HG03558 (cell line): ENCODE data around the gene KRTAP5-7.
"Not testable (repeated sequence)": the region's sequence is repeated elsewhere in the genome, so short reads cannot be mapped to it uniquely, and the experiment has no call there.

ENCODE experiments used
- ATAC-seq: cut with Tn5 transposase; IDR thresholded peaks from one replicate; pipeline ENCODE4 v1.9.1; 2021; ENCODE audit warnings: moderate number of reproducible peaks; ENCODE audit not compliant: unreplicated experiment; ENCODE audit errors: extremely low read depth

KRTAP5-7 gene

DNA sequence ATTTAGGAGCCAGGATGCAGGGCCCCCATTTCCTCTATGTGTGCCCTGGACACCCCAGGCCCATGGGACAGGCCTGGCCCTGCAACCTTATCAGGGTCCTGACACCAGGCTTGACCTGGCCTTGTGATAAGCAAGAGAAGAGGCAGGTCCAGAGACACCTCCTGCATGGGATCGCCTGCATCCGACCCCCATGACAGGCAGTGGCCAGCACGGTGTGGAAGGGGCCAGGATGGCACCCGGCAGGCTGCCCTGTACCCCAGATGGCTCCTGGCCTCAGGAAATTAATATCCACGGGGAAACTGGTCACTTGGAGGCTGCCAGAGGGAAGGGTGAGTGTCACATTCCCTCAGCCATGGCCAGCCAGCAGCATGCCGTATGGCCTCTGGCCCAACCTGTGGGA lies 27.9 kb downstream of the KRTAP5-7 start:
- no peak for ATAC-seq

GRCh38 chr11:71555508-71555907 lies 28.4 kb downstream of the KRTAP5-7 start:
- no peak for ATAC-seq

DNA sequence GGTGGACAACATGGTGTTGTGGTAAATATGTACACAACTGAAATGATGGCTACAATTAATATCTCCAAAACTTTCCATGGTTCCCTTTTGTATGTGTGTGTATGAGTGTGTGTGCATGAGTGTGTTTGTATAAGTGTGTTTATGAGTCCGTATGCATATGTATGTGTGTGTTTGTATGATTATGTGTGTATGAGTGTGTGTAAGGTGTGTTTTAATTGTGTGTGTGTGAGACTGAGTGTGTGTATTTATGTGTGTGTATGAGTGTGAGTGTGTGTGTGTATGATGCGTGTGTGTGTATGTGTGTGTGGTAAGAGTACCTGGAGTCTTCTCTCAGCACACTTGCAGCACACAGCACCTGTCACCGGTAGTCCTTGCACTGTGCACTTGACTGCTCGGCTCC lies 29.0 kb downstream of the KRTAP5-7 start:
- no peak for ATAC-seq

- ATAC-seq: no peak
These were observed 30.2 kb downstream of the KRTAP5-7 start for GRCh38 chr11:71557257-71557656.

- ATAC-seq: no peak
These were observed 31.9 kb downstream of the KRTAP5-7 start for GRCh38 chr11:71558996-71559395.

DNA sequence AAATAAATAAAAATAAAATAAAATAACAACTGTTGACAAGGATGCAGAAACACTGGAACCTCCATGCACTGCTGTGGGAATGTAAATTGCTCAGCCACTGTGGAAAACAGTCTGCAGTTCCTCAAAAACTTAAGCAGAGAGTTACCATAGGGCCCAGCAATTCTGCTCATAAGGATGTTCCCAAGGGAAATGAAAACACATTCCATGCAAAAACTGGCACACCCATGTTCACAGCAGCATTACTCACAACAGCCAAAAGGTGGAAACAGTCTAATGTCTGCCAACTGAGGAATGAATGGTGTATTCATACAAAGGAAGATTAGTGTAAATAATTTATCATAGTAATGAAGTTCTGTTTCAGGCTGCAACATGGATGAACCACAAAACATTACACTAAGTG lies 35.1 kb downstream of the KRTAP5-7 start:
- no peak for ATAC-seq

GRCh38 chr11:71563406-71563805 lies 36.3 kb downstream of the KRTAP5-7 start:
- ATAC-seq: no peak

DNA sequence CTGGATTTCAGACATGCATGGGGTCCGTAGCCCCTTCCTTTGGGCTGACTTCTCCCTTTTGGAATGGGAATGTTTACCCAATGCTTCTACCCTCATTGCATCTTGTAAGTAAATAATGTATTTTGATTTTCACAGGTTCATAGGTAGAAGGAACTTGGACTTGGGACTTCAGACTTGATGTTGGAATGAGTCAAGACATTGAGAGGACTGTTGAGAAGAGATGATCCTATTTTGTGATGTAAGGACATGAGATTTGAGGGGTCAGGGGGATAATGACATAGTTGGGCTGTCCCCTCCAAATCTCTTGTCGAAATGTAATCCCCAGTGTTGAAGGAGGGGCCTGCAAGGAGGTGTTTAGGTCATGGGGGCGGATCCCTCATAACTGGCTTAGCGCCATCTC lies 37.4 kb downstream of the KRTAP5-7 start:
- ATAC-seq: no peak

DNA sequence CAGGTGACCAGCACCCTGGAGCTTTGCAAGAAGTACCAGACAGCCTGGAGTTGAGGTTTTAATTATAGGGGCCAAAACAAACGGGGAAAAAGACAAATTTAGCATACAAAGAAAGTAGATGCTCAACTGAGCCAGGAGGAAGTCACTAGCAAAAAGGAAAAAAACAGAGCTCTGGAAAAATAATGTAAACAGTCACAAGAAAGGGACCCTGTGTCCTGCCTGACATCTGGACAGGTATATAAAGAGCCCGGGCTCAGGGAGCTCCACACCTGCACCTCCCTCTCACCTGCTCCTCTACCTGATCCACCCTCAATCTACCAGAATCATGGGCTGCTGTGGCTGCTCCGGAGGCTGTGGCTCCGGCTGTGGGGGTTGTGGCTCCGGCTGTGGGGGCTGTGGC lies 38.2 kb downstream of the KRTAP5-7 start, which contains the start of gene KRTAP5-10:
Gene KRTAP5-10 (plus strand): TSS at position 301 of the 400 bp plus-strand sequence. CDS start 25 bp downstream, at position 326.
- ATAC-seq: no peak

DNA sequence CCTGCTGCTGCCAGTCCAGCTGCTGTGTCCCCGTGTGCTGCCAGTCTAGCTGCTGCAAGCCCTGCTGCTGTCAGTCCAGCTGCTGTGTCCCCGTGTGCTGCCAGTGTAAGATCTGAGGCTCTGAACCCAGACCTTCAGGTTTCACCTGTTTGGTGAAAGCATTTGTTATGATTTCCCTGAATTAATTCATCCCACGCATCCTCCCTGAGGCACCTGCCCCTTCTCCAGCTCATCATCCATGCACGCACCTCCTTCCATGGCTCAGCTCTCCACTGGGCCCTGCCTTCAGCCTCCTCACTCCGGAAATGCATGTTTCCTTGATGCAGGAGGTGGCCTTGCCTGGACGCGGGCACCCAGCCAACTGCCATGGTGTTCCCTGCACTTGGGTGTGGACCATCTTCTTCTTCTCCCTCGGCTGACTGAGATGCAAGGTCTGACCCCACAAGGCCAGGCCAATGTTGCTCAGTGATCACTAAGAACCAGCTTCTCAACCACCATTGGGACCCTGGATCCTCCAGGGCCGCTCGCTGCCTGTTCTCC lies 39.1 kb downstream of the KRTAP5-7 start:
- no peak for ATAC-seq

GRCh38 chr11:71566626-71567599 lies 39.8 kb downstream of the KRTAP5-7 start:
- not testable (repeated sequence) for ATAC-seq

DNA sequence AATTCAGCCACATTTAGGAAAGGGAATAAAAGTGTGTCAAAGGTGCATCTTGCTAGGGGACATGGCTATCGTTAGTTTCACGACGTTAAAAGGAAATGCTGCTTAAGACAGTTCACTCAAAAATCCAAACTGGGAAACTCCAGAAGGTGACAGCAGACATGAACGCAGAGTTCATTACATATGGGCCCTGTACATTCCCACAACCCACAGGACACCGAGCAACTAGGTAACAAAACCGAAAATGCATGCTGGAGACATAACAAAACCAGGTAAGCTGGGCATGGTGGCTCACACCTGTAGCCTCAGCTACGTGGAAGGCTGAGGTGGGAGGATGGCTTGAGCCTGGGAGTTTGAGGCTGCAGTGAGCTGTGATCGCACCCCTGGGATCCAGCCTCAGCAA lies 40.6 kb downstream of the KRTAP5-7 start:
- ATAC-seq: not testable (repeated sequence)

GRCh38 chr11:71568704-71569349 lies 41.8 kb downstream of the KRTAP5-7 start:
- ATAC-seq: no peak

DNA sequence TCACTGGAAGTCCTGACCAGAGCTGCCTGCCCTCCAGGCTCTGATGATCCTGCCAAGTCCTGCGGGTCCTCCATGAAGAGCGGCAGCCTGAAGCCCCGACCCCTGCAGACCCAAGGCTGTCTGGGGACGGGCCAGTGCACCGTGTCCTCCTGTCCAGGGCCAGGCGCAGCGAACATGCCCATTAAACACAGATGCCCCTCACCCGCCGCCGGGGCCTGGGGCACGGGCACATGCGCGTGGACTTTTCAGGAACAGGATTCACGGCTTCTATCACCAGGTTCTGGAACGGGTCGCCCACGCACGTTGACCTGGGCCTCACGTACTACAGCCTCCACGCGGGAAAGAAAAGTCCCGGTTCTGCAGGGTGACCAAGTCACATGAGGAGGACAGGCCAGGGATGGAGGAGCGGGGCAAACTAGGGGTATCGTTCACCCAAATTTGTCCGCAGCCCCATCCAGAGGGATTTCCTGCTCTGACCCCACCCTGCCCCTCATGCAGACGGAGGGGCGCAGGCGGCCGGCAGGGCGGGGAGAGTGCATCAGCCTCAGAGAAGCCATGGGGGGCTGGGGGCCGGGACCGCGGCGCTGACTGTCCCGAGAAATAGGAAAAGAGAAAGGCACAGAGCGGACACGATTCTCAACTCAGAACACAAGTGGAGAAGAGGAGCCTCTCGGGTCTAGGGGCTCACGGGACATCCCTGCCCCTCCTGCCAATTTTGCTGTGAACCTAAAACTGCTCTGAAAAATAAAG lies 44.2 kb downstream of the KRTAP5-7 start:
- ATAC-seq: not testable (repeated sequence)

DNA sequence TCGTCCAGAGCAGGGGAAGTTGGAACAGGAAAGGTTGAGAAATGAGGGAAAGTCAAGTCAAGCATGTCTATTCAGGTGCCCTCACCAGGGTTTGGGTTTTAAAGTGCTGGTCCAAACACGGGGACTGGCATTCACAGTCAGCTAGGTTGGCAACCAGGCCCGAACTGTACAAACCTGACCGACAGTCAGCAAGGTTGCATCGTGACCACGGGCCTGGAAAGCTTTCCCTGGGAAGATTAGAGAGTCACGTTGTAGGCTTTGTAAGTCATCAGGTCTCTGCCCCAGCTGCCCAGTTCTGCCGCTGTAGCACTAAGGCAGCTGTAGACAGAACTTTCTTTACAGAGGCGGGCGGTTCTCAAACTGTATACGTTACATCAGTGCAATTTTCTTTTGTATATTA lies 45.7 kb downstream of the KRTAP5-7 start:
- no peak for ATAC-seq

- ATAC-seq: no peak
These were observed 47.4 kb downstream of the KRTAP5-7 start for GRCh38 chr11:71574418-71574817.

DNA sequence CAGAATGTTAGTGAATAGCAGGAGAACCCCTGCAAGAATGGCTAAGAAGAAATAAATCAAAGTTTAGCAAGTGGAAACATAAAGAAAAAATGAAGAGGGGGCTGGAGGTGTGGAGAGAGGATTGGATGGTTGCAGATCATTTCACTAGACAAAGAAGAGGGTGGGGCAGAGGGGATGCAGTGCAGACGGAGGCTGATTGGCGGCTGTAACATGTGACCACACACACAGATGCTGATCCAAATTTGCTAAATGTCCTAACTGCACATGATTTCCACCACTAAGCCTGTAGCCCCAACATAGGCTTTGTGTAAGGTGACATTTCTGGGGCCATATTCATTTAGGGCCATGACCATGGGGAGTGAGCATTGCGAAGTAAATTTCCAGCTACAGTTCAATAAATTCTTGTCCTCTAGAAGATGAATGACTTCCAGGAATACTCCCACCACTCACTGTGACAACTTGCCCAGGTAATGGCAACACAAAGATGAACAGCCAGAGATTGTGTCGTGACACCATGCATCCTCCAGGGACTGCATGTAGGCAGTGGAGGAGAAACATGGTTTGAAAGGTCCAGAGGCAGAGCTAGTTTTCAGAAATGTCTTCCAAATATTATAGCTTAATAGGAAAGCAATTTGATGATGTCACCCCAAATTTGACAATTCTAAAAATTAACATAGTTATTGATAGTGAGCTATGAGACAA lies 48.8 kb downstream of the KRTAP5-7 start:
- no peak for ATAC-seq

GRCh38 chr11:71576688-71577465 lies 49.8 kb downstream of the KRTAP5-7 start:
- ATAC-seq: not testable (repeated sequence)

DNA sequence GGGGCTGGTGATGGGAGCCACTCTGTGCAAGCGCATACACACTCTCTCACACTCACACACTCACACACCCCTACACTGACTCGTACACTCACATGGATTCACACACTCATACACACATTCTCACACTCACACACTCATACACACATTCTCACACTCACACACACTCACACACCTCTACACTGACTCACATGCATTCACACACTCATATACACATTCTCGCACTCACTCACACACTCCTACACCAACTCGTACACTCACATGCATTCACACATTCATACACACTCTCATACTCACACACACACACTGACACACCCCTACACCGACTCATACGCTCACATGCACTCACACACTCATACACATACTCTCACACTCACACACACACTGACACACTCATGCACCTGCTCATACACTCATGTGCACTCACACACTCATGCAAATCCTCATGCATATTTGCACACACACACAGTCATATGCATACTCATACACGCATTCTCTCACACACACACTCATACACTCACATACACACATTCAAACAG lies 50.5 kb downstream of the KRTAP5-7 start:
- no peak for ATAC-seq
